Measurements from ENCODE around the gene CD244. TPM values are rescaled to one million over a fixed set of nuclear protein-coding genes. Genes with fewer than 3 reads are reported as not detected.

The CD244 gene
- total RNA-seq, 1 donor from 2014 or later: not detected

GRCh38 chr1:160830321-160831153 lies 32.1 kb downstream of the CD244 start:
- Histone ChIP-seq H3K27me3 (ENCODE audit: control insufficient read depth, insufficient read depth, low read length) (no peaks in the 10 kb centered on the region), H3K4me3 (ENCODE audit: low read depth, low read length) (no peak overlapping the region), H3K36me3 (ENCODE audit: control insufficient read depth, insufficient read depth, low read length) (no peaks in the 10 kb centered on the region)
- no peak for DNase-seq (ENCODE audit: low read depth)
- peak; percentile 72 for TF ChIP-seq CTCF (IDR thresholded peaks at IDR 0.05; ENCODE audit: insufficient read depth, low read length, poor library complexity, severe bottlenecking)

DNA sequence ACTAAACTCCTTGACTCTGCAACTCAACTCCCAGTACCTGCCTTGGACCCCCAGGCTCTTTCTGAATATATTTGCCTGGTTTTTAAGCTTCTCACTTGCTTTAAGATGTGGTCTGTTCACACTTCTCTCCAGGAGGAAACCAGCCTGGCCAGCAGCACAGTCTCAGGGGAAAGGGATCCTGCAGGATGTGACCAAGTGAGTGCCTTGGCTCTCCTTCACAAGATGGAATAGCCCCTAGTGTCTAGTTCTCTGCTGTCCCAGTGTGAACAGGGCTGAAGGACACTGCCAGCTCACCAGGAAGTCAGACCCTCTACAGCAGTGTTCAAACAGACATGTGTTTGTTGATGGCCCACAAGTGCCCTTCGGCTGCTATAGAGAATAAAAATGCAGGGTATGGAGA lies 32.9 kb downstream of the CD244 start:
- TF ChIP-seq CTCF (IDR thresholded peaks at IDR 0.05; ENCODE audit: insufficient read depth, low read length, poor library complexity, severe bottlenecking): no peak
- DNase-seq (ENCODE audit: low read depth): no peak
- Histone ChIP-seq H3K36me3 (ENCODE audit: control insufficient read depth, insufficient read depth, low read length) (no peaks in the 10 kb centered on the region), H3K27me3 (ENCODE audit: control insufficient read depth, insufficient read depth, low read length) (no peaks in the 10 kb centered on the region), H3K4me3 (ENCODE audit: low read depth, low read length) (no peak overlapping the region)

- no peak for DNase-seq (ENCODE audit: low read depth)
- no peak overlapping the region for H3K4me3 ChIP-seq (ENCODE audit: low read depth, low read length)
- no peak for TF ChIP-seq CTCF (IDR thresholded peaks at IDR 0.05; ENCODE audit: insufficient read depth, low read length, poor library complexity, severe bottlenecking)
- no peaks in the 10 kb centered on the region for H3K27me3 ChIP-seq (ENCODE audit: control insufficient read depth, insufficient read depth, low read length)
- no peaks in the 10 kb centered on the region for H3K36me3 ChIP-seq (ENCODE audit: control insufficient read depth, insufficient read depth, low read length)
These were observed 35.3 kb downstream of the CD244 start for GRCh38 chr1:160827418-160827817.

- Histone ChIP-seq H3K27me3 (ENCODE audit: control insufficient read depth, insufficient read depth, low read length) (no peaks in the 10 kb centered on the region), H3K36me3 (ENCODE audit: control insufficient read depth, insufficient read depth, low read length) (no peaks in the 10 kb centered on the region), H3K4me3 (ENCODE audit: low read depth, low read length) (no peak overlapping the region)
- no peak for TF ChIP-seq CTCF (IDR thresholded peaks at IDR 0.05; ENCODE audit: insufficient read depth, low read length, poor library complexity, severe bottlenecking)
- no peak for DNase-seq (ENCODE audit: low read depth)
These were observed 36.1 kb downstream of the CD244 start for GRCh38 chr1:160826546-160826945.

DNA sequence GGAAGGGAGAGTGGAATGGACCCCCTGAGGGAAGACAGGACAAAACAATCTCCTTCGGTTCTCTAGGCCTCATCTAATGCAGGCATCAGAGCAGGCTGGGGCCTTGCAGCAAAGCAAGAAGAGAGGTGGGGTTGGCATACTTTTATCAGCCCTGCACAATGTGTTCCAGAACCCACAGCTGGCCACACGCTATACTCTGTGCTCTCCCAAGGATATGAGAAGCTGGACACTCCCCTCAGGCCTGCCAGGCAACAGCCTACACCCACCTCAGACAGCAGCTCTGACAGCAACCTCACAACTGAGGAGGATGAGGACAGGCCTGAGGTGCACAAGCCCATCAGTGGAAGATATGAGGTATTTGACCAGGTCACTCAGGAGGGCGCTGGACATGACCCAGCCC lies 39.4 kb downstream of the CD244 start:
- no peak for TF ChIP-seq CTCF (IDR thresholded peaks at IDR 0.05; ENCODE audit: insufficient read depth, low read length, poor library complexity, severe bottlenecking)

GRCh38 chr1:160821627-160822026 lies 41.1 kb downstream of the CD244 start:
- H3K36me3 ChIP-seq (ENCODE audit: control insufficient read depth, insufficient read depth, low read length): no peaks in the 10 kb centered on the region
- H3K27me3 ChIP-seq (ENCODE audit: control insufficient read depth, insufficient read depth, low read length): no peaks in the 10 kb centered on the region
- H3K4me3 ChIP-seq (ENCODE audit: low read depth, low read length): no peak overlapping the region
- no peak for DNase-seq (ENCODE audit: low read depth)
- no peak for TF ChIP-seq CTCF (IDR thresholded peaks at IDR 0.05; ENCODE audit: insufficient read depth, low read length, poor library complexity, severe bottlenecking)

More for the DNA sequence above, 39.4 kb downstream of the CD244 start:
- no peak for DNase-seq (ENCODE audit: low read depth)
- H3K27me3 ChIP-seq (ENCODE audit: control insufficient read depth, insufficient read depth, low read length): no peaks in the 10 kb centered on the region
- no peaks in the 10 kb centered on the region for H3K36me3 ChIP-seq (ENCODE audit: control insufficient read depth, insufficient read depth, low read length)
- H3K4me3 ChIP-seq (ENCODE audit: low read depth, low read length): no peak overlapping the region
